Adipocyte (in vitro differentiated cells): ENCODE measurements around the gene SLIT3.

Experiments
- DNase-seq: peaks from one replicate; pipeline ENCODE4 v3.0.0-alpha.2; 2015; ENCODE audit warnings: low read depth
- H3K27me3 ChIP-seq: replicated peaks from 2 replicates; pipeline ENCODE4 v1.7.0; 2013; ENCODE audit warnings: mild to moderate bottlenecking, low read length, moderate library complexity; ENCODE audit not compliant: control insufficient read depth, insufficient read depth
- H3K36me3 ChIP-seq: 2 replicates; pipeline ENCODE4 v1.7.0; 2013; ENCODE audit warnings: low read length, mild to moderate bottlenecking, moderate library complexity; ENCODE audit not compliant: control insufficient read depth, insufficient read depth, severe bottlenecking
- H3K4me1 ChIP-seq: 2 replicates; pipeline ENCODE4 v1.7.0; 2013; ENCODE audit warnings: mild to moderate bottlenecking, low read length, moderate library complexity; ENCODE audit not compliant: control insufficient read depth, insufficient read depth
- H3K4me3 ChIP-seq: 2 replicates; pipeline ENCODE4 v1.7.0; 2013; ENCODE audit warnings: mild to moderate bottlenecking, low read length, moderate library complexity
- H3K9ac ChIP-seq: 2 replicates; pipeline ENCODE4 v1.7.0; 2013; ENCODE audit warnings: mild to moderate bottlenecking, low read length, moderate library complexity
- H3K9me3 ChIP-seq: 2 replicates; pipeline ENCODE4 v1.7.0; 2013; ENCODE audit warnings: mild to moderate bottlenecking, low read length, moderate library complexity; ENCODE audit not compliant: control insufficient read depth

Gene SLIT3

GRCh38 chr5:168696611-168697010 is 604.3 kb downstream of the SLIT3 start:
- H3K9ac ChIP-seq: no peak overlapping the region
- H3K27me3 ChIP-seq: no peaks in the 10 kb centered on the region
- peak; percentile 12 for DNase-seq
- peaks cover 13% of the 10 kb centered on the region for H3K4me1 ChIP-seq
- no peak overlapping the region for H3K4me3 ChIP-seq
- H3K36me3 ChIP-seq: peaks cover 93% of the 10 kb centered on the region
- no peaks in the 10 kb centered on the region for H3K9me3 ChIP-seq

DNA sequence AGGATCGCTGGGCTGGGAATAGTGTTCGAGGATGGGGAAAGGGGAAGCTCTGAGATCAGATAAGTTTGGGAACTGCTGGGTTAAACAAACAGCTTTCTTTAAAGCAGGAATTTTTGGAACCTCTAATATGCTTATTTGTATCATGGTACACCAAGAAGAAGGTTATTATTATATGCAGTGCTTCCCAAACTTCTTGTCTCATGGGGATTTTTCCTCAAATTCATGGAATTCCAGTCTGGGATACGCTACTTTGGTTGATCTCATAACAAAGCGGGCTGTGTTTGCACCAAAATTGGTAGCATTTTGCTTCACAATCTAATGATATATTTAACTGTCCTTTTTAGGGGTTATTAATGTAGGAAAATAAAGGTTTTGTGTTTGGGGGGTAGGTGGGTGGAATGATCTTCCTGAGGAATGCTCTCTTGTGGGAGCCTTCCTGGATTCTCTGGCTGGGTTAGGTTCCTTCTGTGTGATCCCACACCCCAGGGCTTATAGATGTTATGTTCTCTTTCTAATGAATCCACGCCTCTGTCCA is 605.6 kb downstream of the SLIT3 start:
- H3K27me3 ChIP-seq: no peaks in the 10 kb centered on the region
- no peak overlapping the region for H3K9ac ChIP-seq
- H3K9me3 ChIP-seq: no peaks in the 10 kb centered on the region
- no peak for DNase-seq
- H3K4me1 ChIP-seq: peaks cover 13% of the 10 kb centered on the region
- H3K36me3 ChIP-seq: peaks cover 87% of the 10 kb centered on the region
- H3K4me3 ChIP-seq: no peak overlapping the region

DNA sequence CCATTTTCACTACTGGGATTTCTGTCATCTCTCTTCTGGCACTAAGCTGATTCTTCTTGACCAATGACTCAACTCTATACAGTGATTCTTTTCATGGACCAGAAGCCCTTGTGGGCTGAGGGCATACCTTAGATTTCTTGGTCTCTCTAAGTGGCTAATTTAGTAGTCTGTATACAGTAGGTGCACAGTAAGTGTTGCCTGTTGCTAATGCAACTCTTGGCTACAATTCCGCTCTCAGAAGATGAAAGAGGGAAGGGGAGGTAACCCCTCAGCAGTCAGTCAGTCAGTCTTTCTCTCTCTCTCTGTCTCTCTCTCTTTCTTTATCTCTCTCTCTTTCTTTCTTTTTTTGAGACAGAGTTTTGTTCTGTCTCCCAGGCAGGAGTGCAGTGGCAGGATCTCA is 606.6 kb downstream of the SLIT3 start:
- H3K4me3 ChIP-seq: no peak overlapping the region
- no peak overlapping the region for H3K9ac ChIP-seq
- no peaks in the 10 kb centered on the region for H3K27me3 ChIP-seq
- no peaks in the 10 kb centered on the region for H3K9me3 ChIP-seq
- DNase-seq: no peak
- peaks cover 12% of the 10 kb centered on the region for H3K4me1 ChIP-seq
- H3K36me3 ChIP-seq: peaks cover 80% of the 10 kb centered on the region

GRCh38 chr5:168693883-168694282 is 607.1 kb downstream of the SLIT3 start:
- no peak for DNase-seq
- peaks cover 10% of the 10 kb centered on the region for H3K4me1 ChIP-seq
- H3K9ac ChIP-seq: no peak overlapping the region
- no peaks in the 10 kb centered on the region for H3K27me3 ChIP-seq
- no peak overlapping the region for H3K4me3 ChIP-seq
- H3K9me3 ChIP-seq: no peaks in the 10 kb centered on the region
- peaks cover 83% of the 10 kb centered on the region for H3K36me3 ChIP-seq

DNA sequence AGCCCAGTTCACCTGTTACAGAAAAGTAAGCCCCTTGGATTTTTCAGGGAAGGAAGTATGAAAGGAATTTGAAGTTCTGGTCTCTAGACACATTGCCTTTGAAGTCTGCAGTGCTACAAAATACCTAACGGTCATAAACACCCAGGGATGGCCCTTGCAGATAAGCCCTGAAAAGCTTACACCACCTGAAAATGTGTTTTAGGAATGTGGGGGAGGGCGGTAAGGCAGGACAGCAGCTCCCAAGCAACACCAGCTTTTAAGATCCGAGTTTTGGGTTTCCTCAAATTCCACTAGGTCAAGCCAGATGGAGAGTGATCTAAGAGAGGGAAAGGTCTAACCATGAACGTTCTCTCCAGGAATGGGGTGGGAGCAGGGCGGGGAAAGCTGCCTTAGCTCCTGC is 607.6 kb downstream of the SLIT3 start:
- H3K9ac ChIP-seq: no peak overlapping the region
- no peak overlapping the region for H3K4me3 ChIP-seq
- no peak for DNase-seq
- H3K4me1 ChIP-seq: peaks cover 10% of the 10 kb centered on the region
- H3K9me3 ChIP-seq: no peaks in the 10 kb centered on the region
- peaks cover 82% of the 10 kb centered on the region for H3K36me3 ChIP-seq
- no peaks in the 10 kb centered on the region for H3K27me3 ChIP-seq

DNA sequence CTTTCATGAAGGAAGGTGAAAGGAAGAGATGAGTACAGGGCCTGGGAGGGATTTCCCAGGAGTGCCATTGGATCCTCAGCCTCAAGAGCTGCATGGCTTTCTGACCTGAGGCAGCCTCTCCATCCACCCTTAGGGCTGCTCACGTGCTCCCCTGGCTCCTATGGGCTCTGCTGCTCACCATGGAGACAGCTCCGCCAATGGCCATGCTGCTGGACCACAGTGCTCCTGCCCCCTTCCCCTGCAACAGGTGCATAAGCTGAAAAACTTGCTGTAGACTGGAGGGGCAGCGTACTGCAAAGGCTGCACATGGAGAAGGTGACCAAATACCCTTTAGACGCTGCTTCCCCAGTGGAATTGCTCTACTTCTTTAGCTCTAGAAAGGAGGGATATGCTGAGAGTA is 609.0 kb downstream of the SLIT3 start:
- Histone ChIP-seq H3K9me3 (no peaks in the 10 kb centered on the region), H3K36me3 (peaks cover 76% of the 10 kb centered on the region), H3K4me1 (peaks cover 5% of the 10 kb centered on the region), H3K27me3 (no peaks in the 10 kb centered on the region), H3K4me3 (no peak overlapping the region), H3K9ac (no peak overlapping the region)
- no peak for DNase-seq

- Histone ChIP-seq H3K27me3 (no peaks in the 10 kb centered on the region), H3K4me1 (no peaks in the 10 kb centered on the region), H3K4me3 (no peak overlapping the region), H3K9ac (no peak overlapping the region), H3K36me3 (peaks cover 78% of the 10 kb centered on the region), H3K9me3 (no peaks in the 10 kb centered on the region)
- no peak for DNase-seq
Observed at GRCh38 chr5:168689260-168689659, 611.7 kb downstream of the SLIT3 start.

DNA sequence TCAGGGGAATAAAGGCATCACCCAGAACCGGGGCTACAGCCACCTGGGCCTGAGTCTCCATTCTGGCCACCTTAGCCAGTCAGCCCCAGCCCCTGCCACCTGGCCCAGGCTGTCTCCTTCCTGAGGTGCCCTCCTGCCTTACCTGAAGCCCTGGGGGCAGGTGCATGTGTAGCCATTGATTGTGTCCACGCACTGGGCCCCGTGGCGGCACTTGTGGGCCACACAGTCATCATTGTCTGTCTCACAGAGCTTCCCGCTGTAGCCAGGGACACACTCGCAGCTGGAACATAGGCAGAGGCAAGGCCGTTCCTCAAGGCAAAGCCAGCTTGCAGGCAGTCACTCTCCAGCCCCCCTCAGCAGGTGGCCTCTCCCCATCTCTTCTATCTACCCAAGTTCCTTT is 614.1 kb downstream of the SLIT3 start:
- Histone ChIP-seq H3K9me3 (no peaks in the 10 kb centered on the region), H3K9ac (no peak overlapping the region), H3K36me3 (peaks cover 69% of the 10 kb centered on the region), H3K4me3 (no peak overlapping the region), H3K27me3 (no peaks in the 10 kb centered on the region), H3K4me1 (peaks cover 8% of the 10 kb centered on the region)
- DNase-seq: no peak

GRCh38 chr5:168685566-168685965 is 615.4 kb downstream of the SLIT3 start:
- H3K36me3 ChIP-seq: peaks cover 60% of the 10 kb centered on the region
- H3K27me3 ChIP-seq: no peaks in the 10 kb centered on the region
- DNase-seq: no peak
- H3K9me3 ChIP-seq: no peaks in the 10 kb centered on the region
- H3K9ac ChIP-seq: no peak overlapping the region
- H3K4me3 ChIP-seq: no peak overlapping the region
- peaks cover 20% of the 10 kb centered on the region for H3K4me1 ChIP-seq

- Histone ChIP-seq H3K4me3 (no peak overlapping the region), H3K36me3 (peaks cover 53% of the 10 kb centered on the region), H3K4me1 (peaks cover 31% of the 10 kb centered on the region), H3K27me3 (no peaks in the 10 kb centered on the region), H3K9ac (no peak overlapping the region), H3K9me3 (no peaks in the 10 kb centered on the region)
- DNase-seq: no peak
Observed at GRCh38 chr5:168683927-168684295, 617.0 kb downstream of the SLIT3 start.

- Histone ChIP-seq H3K9ac (no peak overlapping the region), H3K36me3 (peaks cover 51% of the 10 kb centered on the region), H3K9me3 (no peaks in the 10 kb centered on the region), H3K4me3 (no peak overlapping the region), H3K4me1 (peaks cover 31% of the 10 kb centered on the region), H3K27me3 (no peaks in the 10 kb centered on the region)
- no peak for DNase-seq
Observed at GRCh38 chr5:168683247-168683926, 617.6 kb downstream of the SLIT3 start.
